ENCODE results near the gene MS4A13.

DNA sequence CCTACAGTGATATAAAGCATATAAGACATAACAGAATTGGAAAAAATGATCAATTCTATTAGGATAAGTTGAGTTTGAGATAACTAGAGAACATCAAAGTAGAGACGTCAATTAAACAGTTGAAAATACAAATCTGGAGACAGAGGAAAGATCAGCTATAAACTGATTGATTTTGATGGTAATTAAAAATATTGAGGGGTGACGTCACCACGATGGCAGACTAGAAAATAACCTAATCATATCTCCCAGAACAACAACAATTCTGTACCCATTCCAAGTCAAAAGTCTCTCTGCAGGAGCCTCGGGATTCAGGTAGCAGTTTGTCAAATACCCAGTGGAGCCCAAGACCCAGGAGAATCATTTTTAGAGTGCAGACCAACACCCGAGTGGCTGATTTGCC, 28.9 kb downstream of the MS4A13 start:
- no peak for TF ChIP-seq CTCF (conservative IDR thresholded peaks at IDR 0.05; ENCODE audit: low read length)
- TF ChIP-seq EZH2phosphoT487 (IDR thresholded peaks at IDR 0.05; ENCODE audit: borderline replicate concordance): no peak

Measured in Loucy (cell line).